ENCODE data around the gene NANP. TPM values are rescaled to one million over a fixed set of nuclear protein-coding genes. Genes with fewer than 3 reads are reported as not detected.
A peak's percentile ranks its signal among the peaks of the same experiment; 100 is the strongest.

Gene NANP
- total RNA-seq, 2 donors from 2014 or later = 6.5 to 10.4 TPM

- Histone ChIP-seq H3K27ac (ENCODE audit: low read depth, low read length) (peak overlapping the region; percentile 55), H3K27me3 (ENCODE audit: control insufficient read depth, insufficient read depth, low read length, poor library complexity, severe bottlenecking) (no peaks in the 10 kb centered on the region), H3K4me3 (ENCODE audit: low read length) (no peak overlapping the region), H3K36me3 (ENCODE audit: control insufficient read depth, insufficient read depth, low read length) (peaks cover 38% of the 10 kb centered on the region), H3K4me1 (ENCODE audit: control insufficient read depth, insufficient read depth, low read length) (peaks cover 8% of the 10 kb centered on the region), H3K9ac (ENCODE audit: extremely low read depth, low read length, poor library complexity, severe bottlenecking) (no peak overlapping the region), H3K9me3 (ENCODE audit: control insufficient read depth, low read length) (no peaks in the 10 kb centered on the region)
- H3K9me3 Mint-ChIP-seq = no peaks in the 10 kb centered on the region
- WGBS, 2 experiments (ENCODE audit: insufficient coverage in 1 of 2, insufficient read length in 1 of 2) = 66 to 79% methylated on average over 4 to 11 of the region's 11 CpGs
- peaks cover 37% of the 10 kb centered on the region for H3K4me1 Mint-ChIP-seq
- TF ChIP-seq, protein P1, sequence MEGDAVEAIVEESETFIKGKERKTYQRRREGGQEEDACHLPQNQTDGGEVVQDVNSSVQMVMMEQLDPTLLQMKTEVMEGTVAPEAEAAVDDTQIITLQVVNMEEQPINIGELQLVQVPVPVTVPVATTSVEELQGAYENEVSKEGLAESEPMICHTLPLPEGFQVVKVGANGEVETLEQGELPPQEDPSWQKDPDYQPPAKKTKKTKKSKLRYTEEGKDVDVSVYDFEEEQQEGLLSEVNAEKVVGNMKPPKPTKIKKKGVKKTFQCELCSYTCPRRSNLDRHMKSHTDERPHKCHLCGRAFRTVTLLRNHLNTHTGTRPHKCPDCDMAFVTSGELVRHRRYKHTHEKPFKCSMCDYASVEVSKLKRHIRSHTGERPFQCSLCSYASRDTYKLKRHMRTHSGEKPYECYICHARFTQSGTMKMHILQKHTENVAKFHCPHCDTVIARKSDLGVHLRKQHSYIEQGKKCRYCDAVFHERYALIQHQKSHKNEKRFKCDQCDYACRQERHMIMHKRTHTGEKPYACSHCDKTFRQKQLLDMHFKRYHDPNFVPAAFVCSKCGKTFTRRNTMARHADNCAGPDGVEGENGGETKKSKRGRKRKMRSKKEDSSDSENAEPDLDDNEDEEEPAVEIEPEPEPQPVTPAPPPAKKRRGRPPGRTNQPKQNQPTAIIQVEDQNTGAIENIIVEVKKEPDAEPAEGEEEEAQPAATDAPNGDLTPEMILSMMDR (conservative IDR thresholded peaks at IDR 0.05) = no peak
- H3K4me3 Mint-ChIP-seq = peak overlapping the region; percentile 10
- peak overlapping the region; percentile 56 for H3K27ac Mint-ChIP-seq
- peaks cover 61% of the 10 kb centered on the region for H3K36me3 Mint-ChIP-seq (ENCODE audit: low read depth)
- H3K27me3 Mint-ChIP-seq (ENCODE audit: insufficient read depth) = no peaks in the 10 kb centered on the region
- peak; percentile 63 for DNase-seq
Measured at GRCh38 chr20:25579081-25579770, 44.6 kb downstream of the NANP start.

- H3K4me3 Mint-ChIP-seq = no peak overlapping the region
- H3K9me3 ChIP-seq (ENCODE audit: control insufficient read depth, low read length) = no peaks in the 10 kb centered on the region
- H3K36me3 ChIP-seq (ENCODE audit: control insufficient read depth, insufficient read depth, low read length) = peaks cover 55% of the 10 kb centered on the region
- H3K36me3 Mint-ChIP-seq (ENCODE audit: low read depth) = peaks cover 60% of the 10 kb centered on the region
- H3K4me1 ChIP-seq (ENCODE audit: control insufficient read depth, insufficient read depth, low read length) = peaks cover 5% of the 10 kb centered on the region
- H3K9ac ChIP-seq (ENCODE audit: extremely low read depth, low read length, poor library complexity, severe bottlenecking) = no peak overlapping the region
- no peak overlapping the region for H3K27ac ChIP-seq (ENCODE audit: low read depth, low read length)
- no peak for DNase-seq
- peaks cover 34% of the 10 kb centered on the region for H3K4me1 Mint-ChIP-seq
- H3K27me3 ChIP-seq (ENCODE audit: control insufficient read depth, insufficient read depth, low read length, poor library complexity, severe bottlenecking) = no peaks in the 10 kb centered on the region
- H3K27me3 Mint-ChIP-seq (ENCODE audit: insufficient read depth) = no peaks in the 10 kb centered on the region
- TF ChIP-seq, protein P1 (conservative IDR thresholded peaks at IDR 0.05) = no peak
- 94 to 95% methylated on average over 11 to 15 of the region's 16 CpGs for WGBS, 2 experiments (ENCODE audit: insufficient coverage in 1 of 2, insufficient read length in 1 of 2)
- H3K4me3 ChIP-seq (ENCODE audit: low read length) = no peak overlapping the region
- H3K9me3 Mint-ChIP-seq = no peaks in the 10 kb centered on the region
- no peak overlapping the region for H3K27ac Mint-ChIP-seq
Measured at GRCh38 chr20:25576783-25577530, 46.9 kb downstream of the NANP start.

- H3K4me3 Mint-ChIP-seq = no peak overlapping the region
- H3K27ac ChIP-seq (ENCODE audit: low read depth, low read length) = no peak overlapping the region
- H3K27ac Mint-ChIP-seq = no peak overlapping the region
- H3K36me3 ChIP-seq (ENCODE audit: control insufficient read depth, insufficient read depth, low read length) = peaks cover 59% of the 10 kb centered on the region
- H3K9me3 ChIP-seq (ENCODE audit: control insufficient read depth, low read length) = no peaks in the 10 kb centered on the region
- H3K4me3 ChIP-seq (ENCODE audit: low read length) = no peak overlapping the region
- no peak overlapping the region for H3K9ac ChIP-seq (ENCODE audit: extremely low read depth, low read length, poor library complexity, severe bottlenecking)
- DNase-seq = no peak
- TF ChIP-seq, protein P1 (conservative IDR thresholded peaks at IDR 0.05) = peak; percentile 65
- 92 to 100% methylated on average over 1 to 3 of the region's 3 CpGs for WGBS, 2 experiments (ENCODE audit: insufficient coverage in 1 of 2, insufficient read length in 1 of 2)
- H3K27me3 Mint-ChIP-seq (ENCODE audit: insufficient read depth) = no peaks in the 10 kb centered on the region
- H3K36me3 Mint-ChIP-seq (ENCODE audit: low read depth) = peaks cover 57% of the 10 kb centered on the region
- no peaks in the 10 kb centered on the region for H3K27me3 ChIP-seq (ENCODE audit: control insufficient read depth, insufficient read depth, low read length, poor library complexity, severe bottlenecking)
- peaks cover 5% of the 10 kb centered on the region for H3K4me1 ChIP-seq (ENCODE audit: control insufficient read depth, insufficient read depth, low read length)
- H3K9me3 Mint-ChIP-seq = no peaks in the 10 kb centered on the region
- H3K4me1 Mint-ChIP-seq = peaks cover 35% of the 10 kb centered on the region
Measured at GRCh38 chr20:25574411-25574810, 49.4 kb downstream of the NANP start.
